MG63 (cell line): ENCODE results near the gene DPF3. TPM values are rescaled to one million over a fixed set of nuclear protein-coding genes. Genes with fewer than 3 reads are reported as not detected.

ENCODE experiments used
- DNase-seq: peaks from one replicate; pipeline ENCODE4 v3.0.0-alpha.2; 2020
- H3K27me3 ChIP-seq: fragments of 250-450 bp; sonication (Bioruptor Pico); 2 replicates; pipeline ENCODE4 v1.5.1; 2020; ENCODE audit warnings: mild to moderate bottlenecking, moderate library complexity
- H3K36me3 ChIP-seq: fragments of 250-450 bp; sonication (Bioruptor Pico); 2 replicates; pipeline ENCODE4 v1.5.1; 2020; ENCODE audit warnings: mild to moderate bottlenecking, moderate library complexity
- H3K4me3 ChIP-seq: fragments of 250-450 bp; sonication (Bioruptor Pico); 2 replicates; pipeline ENCODE4 v1.5.1; 2020; ENCODE audit warnings: mild to moderate bottlenecking, moderate library complexity
- H3K9me3 ChIP-seq: fragments of 250-450 bp; sonication (Bioruptor Pico); 2 replicates; pipeline ENCODE4 v1.5.1; 2020; ENCODE audit warnings: mild to moderate bottlenecking, moderate library complexity
- total RNA-seq: library from RNA; depleted of rRNA; stranded (reverse); fragments of >200 nt; shearing (Covaris generic); gene quantifications from 2 replicates; pipeline ENCODE4 v1.2.3, GENCODE V29; 2014; ENCODE audit warnings: low replicate concordance

DPF3 gene
- total RNA-seq, 1 experiment from 2014 or later: 2.3 TPM

- Histone ChIP-seq H3K36me3 (peaks cover 10% of the 10 kb centered on the region), H3K9me3 (peaks cover 12% of the 10 kb centered on the region), H3K4me3 (no peak overlapping the region), H3K27me3 (no peaks in the 10 kb centered on the region)
- DNase-seq: no peak
Observed at GRCh38 chr14:72636871-72637270, 257.0 kb downstream of the DPF3 start.

GRCh38 chr14:72636094-72636493 is 257.8 kb downstream of the DPF3 start:
- peaks cover 5% of the 10 kb centered on the region; the same call in 1 of the 2 replicates for H3K36me3 ChIP-seq
- DNase-seq: no peak
- no peaks in the 10 kb centered on the region for H3K27me3 ChIP-seq
- H3K9me3 ChIP-seq: peaks cover 10% of the 10 kb centered on the region
- no peak overlapping the region for H3K4me3 ChIP-seq

DNA sequence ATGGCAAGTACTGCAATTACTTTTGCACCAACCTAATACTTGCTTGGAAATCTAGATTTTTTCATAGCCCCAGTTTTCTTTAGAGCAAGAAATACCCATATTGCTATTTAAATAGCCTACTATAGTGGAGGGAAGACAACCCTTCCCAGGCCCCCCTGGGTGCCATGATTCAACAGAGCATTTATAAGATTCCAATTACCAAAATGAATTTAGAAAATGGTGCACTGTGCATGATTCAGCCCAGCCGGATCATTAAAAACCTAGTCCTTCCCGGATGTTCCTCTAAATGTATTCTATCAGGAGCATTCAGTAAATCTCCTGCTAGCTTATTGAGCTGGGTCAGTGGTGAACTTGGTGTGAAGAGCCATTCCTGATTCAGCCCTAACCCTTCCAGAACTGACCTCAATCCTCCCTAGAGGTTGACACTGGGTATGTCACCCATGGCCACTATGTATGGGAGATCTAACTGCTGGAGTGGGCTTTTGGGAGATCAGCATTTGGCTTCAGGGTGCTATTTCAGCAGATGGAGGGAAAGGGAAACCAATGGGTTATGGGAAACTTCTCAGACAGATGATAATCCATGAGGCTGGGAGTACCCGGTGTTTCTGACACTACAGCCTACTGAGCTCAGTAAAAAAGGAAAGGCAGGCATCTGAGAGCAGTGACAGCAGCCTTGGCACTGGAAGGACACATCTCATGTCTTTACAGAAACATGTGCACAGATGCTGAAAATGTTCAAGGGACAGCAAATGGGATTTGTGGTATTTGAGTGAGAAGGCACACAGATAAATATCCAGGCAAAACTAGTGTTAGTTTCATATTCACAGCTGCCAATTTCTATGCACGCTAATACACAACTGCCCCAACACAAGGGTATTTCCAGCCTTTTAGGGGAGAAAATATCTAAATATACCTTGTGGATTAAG is 258.9 kb downstream of the DPF3 start:
- Histone ChIP-seq H3K36me3 (0 out of 2 replicates have a peak, but pooled peaks cover 5% of the 10 kb centered on the region), H3K9me3 (peaks cover 4% of the 10 kb centered on the region), H3K27me3 (no peaks in the 10 kb centered on the region), H3K4me3 (no peak overlapping the region)
- no peak for DNase-seq

- H3K36me3 ChIP-seq: no peaks in the 10 kb centered on the region
- DNase-seq: no peak
- H3K4me3 ChIP-seq: no peak overlapping the region
- H3K9me3 ChIP-seq: no peaks in the 10 kb centered on the region; the same call in 1 of the 2 replicates
- no peaks in the 10 kb centered on the region for H3K27me3 ChIP-seq
Observed at GRCh38 chr14:72633551-72633950, 260.4 kb downstream of the DPF3 start.

DNA sequence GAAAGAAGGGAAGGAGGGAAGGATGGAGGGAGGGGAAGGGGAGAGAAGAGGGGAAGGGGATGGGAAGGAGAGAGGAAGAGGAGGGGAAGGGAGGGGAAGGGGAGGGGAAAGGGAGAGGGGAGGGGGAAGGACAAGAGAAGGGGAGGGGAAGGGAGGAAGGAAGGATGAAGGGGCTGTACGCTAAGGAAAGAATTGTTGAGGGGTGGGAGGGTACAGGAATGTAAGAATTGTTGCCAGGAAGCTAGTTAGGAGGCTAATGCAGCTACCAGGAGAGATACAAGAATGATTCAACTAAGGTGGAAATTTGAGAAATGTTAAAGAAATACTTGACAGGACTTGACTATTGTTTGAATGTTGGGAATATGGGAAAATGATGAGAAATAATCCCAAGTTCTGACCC is 261.2 kb downstream of the DPF3 start:
- Histone ChIP-seq H3K4me3 (no peak overlapping the region), H3K27me3 (no peaks in the 10 kb centered on the region), H3K36me3 (no peaks in the 10 kb centered on the region), H3K9me3 (no peaks in the 10 kb centered on the region)
- no peak for DNase-seq

GRCh38 chr14:72631401-72631800 is 262.5 kb downstream of the DPF3 start:
- DNase-seq: no peak
- Histone ChIP-seq H3K9me3 (no peaks in the 10 kb centered on the region), H3K27me3 (no peaks in the 10 kb centered on the region), H3K4me3 (no peak overlapping the region), H3K36me3 (no peaks in the 10 kb centered on the region; the same call in 1 of the 2 replicates)

GRCh38 chr14:72630374-72630773 is 263.5 kb downstream of the DPF3 start:
- Histone ChIP-seq H3K4me3 (no peak overlapping the region), H3K36me3 (no peaks in the 10 kb centered on the region; the same call in 1 of the 2 replicates), H3K9me3 (no peaks in the 10 kb centered on the region; the same call in 1 of the 2 replicates), H3K27me3 (no peaks in the 10 kb centered on the region)
- DNase-seq: no peak

GRCh38 chr14:72629534-72629933 is 264.4 kb downstream of the DPF3 start:
- H3K36me3 ChIP-seq: no peaks in the 10 kb centered on the region; the same call in 1 of the 2 replicates
- no peak overlapping the region for H3K4me3 ChIP-seq
- no peaks in the 10 kb centered on the region; the same call in 1 of the 2 replicates for H3K9me3 ChIP-seq
- no peak for DNase-seq
- no peaks in the 10 kb centered on the region for H3K27me3 ChIP-seq

- H3K36me3 ChIP-seq: no peaks in the 10 kb centered on the region; the same call in 1 of the 2 replicates
- H3K27me3 ChIP-seq: no peaks in the 10 kb centered on the region
- no peaks in the 10 kb centered on the region; the same call in 1 of the 2 replicates for H3K9me3 ChIP-seq
- no peak overlapping the region for H3K4me3 ChIP-seq
- DNase-seq: no peak
Observed at GRCh38 chr14:72625689-72626088, 268.2 kb downstream of the DPF3 start.

GRCh38 chr14:72621387-72622065 is 272.4 kb downstream of the DPF3 start:
- Histone ChIP-seq H3K9me3 (no peaks in the 10 kb centered on the region; the same call in 1 of the 2 replicates), H3K27me3 (no peaks in the 10 kb centered on the region), H3K36me3 (no peaks in the 10 kb centered on the region; the same call in 1 of the 2 replicates), H3K4me3 (no peak overlapping the region)
- DNase-seq: no peak

- no peaks in the 10 kb centered on the region for H3K27me3 ChIP-seq
- DNase-seq: no peak
Observed at GRCh38 chr14:72619881-72620280, 274.0 kb downstream of the DPF3 start.

GRCh38 chr14:72619111-72619571 is 274.8 kb downstream of the DPF3 start:
- Histone ChIP-seq H3K36me3 (no peaks in the 10 kb centered on the region), H3K9me3 (no peaks in the 10 kb centered on the region), H3K27me3 (no peaks in the 10 kb centered on the region), H3K4me3 (no peak overlapping the region)
- DNase-seq: peak; percentile 74

More at GRCh38 chr14:72619881-72620280, 274.0 kb downstream of the DPF3 start:
- no peak overlapping the region for H3K4me3 ChIP-seq
- H3K36me3 ChIP-seq: no peaks in the 10 kb centered on the region
- no peaks in the 10 kb centered on the region for H3K9me3 ChIP-seq

GRCh38 chr14:72618424-72618823 is 275.5 kb downstream of the DPF3 start:
- Histone ChIP-seq H3K9me3 (no peaks in the 10 kb centered on the region), H3K27me3 (no peaks in the 10 kb centered on the region), H3K36me3 (no peaks in the 10 kb centered on the region), H3K4me3 (no peak overlapping the region)
- no peak for DNase-seq

- no peak for DNase-seq
- no peaks in the 10 kb centered on the region for H3K9me3 ChIP-seq
- no peaks in the 10 kb centered on the region for H3K27me3 ChIP-seq
- H3K36me3 ChIP-seq: no peaks in the 10 kb centered on the region
- no peak overlapping the region for H3K4me3 ChIP-seq
Observed at GRCh38 chr14:72617391-72618031, 276.4 kb downstream of the DPF3 start.

GRCh38 chr14:72616811-72617210 is 277.1 kb downstream of the DPF3 start:
- Histone ChIP-seq H3K36me3 (no peaks in the 10 kb centered on the region), H3K4me3 (no peak overlapping the region), H3K9me3 (no peaks in the 10 kb centered on the region), H3K27me3 (no peaks in the 10 kb centered on the region)
- DNase-seq: no peak

DNA sequence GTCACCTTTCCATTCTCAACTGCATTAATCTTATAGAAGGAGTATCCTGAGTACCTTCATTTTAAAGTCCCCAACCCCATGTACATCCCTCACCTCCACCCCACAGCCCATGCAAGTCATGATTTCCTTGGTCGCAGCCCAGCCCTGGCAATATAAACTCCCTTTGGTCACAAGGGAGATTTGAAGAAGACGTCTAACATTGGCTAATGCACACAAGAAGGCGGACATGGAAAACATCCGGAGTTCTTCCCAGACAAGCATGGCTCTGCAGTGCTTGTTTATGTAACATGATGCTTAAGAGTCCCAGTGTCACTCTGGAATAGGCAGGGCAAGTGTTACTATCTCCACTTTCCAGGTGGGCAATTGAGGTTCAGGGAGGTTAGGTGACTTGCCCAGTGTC is 277.6 kb downstream of the DPF3 start:
- Histone ChIP-seq H3K9me3 (no peaks in the 10 kb centered on the region), H3K36me3 (no peaks in the 10 kb centered on the region), H3K4me3 (no peak overlapping the region), H3K27me3 (no peaks in the 10 kb centered on the region)
- DNase-seq: peak; percentile 37
